Activated CD4-positive, alpha-beta T cell treated with anti-CD3 and anti-CD28 coated beads, Interleukin-2, amount 50 U/mL, for 24 hours (primary cell): ENCODE measurements around the gene TCF12.
"Not testable (repeated sequence)": the region's sequence is repeated elsewhere in the genome, so short reads cannot be mapped to it uniquely, and the experiment has no call there.

Experiments used
- DNase-seq, 2 donors: peaks; one replicate each; pipeline ENCODE4 v3.0.0-alpha.2; 2020; ENCODE audit warnings: low read depth in 1 of 2, low spot score in 1 of 2

Gene TCF12

DNA sequence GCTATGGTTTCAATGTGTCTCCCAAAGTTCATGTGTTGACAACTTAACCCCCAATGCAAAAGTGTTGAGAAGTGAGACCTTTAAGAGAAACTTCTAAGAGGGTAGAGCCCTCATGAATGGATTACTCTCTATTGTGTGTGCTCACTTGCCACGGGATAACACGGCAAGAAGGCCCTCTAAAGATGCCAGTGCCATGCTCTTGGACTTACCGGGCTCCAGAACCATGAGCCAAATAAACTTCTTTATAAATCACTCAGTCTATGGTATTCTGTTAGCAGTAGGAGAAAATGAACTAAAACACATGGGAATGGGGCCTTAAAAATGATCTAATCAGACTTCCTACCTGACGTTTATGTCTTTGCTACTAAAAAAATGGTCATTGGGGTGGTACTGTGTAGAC is 2.6 kb upstream of the TCF12 start:
- DNase-seq: no peak

DNA sequence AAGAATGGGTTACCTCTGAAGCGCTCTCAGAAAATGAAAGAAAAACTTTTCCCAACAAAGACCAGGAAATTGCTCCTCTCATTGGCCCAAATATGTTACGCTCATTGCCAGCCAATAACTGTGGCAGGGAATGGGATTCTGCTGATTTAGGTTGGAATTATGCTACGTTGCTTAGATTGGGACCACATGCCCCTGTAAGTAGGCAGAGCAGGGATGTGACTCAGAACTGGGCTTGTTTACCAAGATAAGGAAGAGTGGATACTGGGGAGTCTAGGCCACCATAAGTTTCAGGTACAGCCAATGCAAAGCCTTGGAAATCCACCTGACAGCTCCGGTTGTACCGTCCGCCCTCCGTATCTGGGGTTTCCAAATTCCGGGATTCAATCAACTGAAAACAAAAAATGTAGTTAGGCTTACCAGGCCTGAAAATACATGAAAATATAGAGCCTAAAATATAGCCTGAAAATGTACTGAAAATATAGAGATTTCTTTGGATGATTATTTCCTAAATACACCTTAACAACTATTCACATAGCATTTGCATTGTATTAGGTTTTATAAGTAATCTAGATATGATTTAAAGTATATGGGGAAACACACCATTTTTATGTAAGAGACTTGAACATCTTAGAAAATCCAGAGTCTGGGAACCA is 1.5 kb upstream of the TCF12 start:
- DNase-seq: no peak

DNA sequence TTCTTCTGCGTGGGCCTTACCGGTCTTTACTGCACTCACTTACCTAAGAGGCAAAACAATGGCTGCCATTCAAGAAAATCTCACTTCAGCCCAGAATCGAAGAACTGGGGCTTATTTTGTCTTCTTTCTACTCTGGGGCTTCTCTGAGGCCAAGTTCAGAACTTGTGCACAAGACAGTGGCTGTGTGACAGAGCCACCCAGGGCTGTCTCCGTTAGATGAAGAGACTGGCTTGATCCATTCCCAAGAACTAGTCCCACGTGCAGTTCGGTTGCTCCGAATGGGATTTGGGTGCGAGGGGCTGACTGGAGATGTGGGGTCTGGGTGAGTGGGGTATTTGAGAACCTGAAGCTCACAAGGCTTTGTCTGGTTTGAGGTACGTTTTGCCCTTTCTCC is 795 bp upstream of the TCF12 start:
- DNase-seq: peak in 1 of 2 donors; percentile 0

DNA sequence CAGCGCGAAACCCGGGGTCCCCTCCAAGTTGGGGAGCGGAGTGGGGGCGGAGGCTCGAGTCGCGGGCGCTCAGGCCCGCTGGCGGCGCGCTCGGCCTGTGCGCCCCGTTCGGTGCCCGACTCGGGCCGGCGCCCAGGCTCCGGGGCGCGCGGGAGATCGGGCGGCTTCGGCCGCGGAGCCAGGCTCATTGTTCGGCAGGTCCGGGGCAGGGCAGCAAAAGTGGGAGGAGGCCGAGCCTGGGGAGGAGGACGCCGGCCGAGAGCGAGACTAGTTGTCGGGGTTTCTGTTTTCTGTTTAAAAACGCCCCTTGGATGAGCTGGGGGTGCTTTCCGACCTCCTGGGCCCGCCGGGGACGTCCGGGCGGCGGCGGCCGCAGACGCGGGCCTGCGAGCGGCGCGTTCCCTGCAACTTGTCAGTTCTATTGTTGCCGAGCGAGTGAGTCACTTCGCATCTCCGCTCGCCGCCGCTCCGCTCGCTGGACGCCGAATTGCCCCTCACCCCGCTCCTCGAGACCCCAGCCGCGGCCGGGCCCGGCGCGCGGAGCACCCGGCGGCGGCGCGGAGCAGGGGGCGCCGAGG is 676 bp downstream of the TCF12 start:
- DNase-seq: peak; percentile 36 to 39

DNA sequence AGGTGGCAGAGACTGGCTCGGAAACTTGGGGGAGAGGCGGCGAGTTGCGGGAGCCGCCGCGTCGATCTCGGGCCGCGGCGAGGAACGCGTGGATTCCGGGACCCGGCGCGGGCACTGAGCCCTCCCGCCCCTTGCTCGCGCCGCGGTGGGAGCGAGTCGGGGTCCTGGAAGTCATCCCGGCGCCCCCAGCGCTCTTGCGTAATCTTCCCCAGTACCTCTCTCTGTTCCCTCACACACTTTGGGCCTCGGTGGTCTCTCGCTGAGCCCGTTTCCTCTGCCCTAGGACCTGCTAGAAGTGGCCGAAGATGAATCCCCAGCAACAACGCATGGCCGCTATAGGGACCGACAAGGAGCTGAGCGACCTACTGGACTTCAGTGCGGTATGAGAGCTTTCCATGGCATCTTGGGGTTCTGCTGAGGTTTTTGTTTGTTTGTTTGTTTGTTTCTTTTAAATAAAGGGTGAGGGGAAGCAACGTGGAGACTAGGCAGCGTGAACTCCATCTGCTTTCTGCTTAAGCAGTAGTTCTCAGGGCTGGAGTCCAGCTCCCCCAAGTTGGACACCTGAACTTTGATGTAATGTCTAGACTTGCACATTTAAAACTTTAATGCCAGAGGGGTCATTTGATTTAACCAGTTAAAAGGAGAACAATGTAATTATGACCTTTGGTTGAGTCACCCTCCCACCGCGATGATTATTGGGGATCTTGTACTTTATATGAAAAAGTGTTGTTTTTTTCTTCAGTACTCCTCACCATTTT is 1.3 kb downstream of the TCF12 start:
- DNase-seq: no peak

DNA sequence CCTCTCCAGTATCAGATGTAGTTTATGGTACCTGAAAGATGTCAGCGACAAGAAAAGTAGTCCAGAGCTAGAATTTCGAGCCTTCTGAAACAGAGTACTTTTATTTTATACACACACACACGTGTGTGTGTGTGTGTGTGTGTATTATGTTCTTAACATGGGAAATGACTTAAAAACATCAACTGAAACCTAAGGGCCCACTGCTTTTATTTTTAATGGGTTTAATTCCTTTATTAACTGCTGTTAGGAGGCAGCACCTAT is 1.9 kb downstream of the TCF12 start:
- DNase-seq: no peak

DNA sequence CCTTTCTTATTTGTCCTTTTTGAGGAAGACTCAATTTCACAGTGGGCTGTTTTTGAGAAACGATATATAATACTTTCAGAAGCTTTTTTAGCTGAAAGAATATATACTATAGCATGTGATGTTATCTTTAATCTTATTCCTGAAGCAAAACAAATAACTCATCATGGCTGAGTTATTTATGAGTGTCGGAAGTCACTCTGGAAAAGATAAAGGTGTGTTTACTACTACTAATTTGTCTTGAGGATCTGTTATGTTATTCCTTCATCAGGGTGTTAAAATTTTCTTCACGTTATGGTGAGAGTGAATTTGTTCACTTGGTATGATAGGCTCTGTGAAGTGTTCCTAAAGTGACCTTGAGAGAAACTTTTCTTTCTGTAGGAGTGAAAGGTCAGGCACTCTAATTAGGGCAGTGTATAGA is 4.7 kb downstream of the TCF12 start:
- DNase-seq: no peak

DNA sequence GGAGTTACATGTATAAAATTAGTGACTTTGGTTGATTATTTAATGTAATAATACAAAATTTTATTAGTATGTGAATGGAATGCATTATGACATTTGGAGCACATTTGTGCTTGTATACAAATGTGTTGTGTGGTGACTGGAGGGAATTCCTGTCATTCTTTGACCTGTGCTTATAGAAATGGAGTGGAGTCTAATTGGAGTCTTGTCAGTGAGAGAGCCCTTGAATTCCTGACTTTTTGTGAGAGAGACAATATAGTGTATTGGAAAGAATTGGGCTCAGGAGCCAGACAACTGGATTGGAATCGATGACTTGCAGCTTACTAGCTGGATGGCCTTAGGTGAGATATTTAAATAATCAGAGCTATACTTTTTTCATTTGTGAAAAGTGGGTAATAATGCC is 9.4 kb downstream of the TCF12 start:
- DNase-seq: no peak

DNA sequence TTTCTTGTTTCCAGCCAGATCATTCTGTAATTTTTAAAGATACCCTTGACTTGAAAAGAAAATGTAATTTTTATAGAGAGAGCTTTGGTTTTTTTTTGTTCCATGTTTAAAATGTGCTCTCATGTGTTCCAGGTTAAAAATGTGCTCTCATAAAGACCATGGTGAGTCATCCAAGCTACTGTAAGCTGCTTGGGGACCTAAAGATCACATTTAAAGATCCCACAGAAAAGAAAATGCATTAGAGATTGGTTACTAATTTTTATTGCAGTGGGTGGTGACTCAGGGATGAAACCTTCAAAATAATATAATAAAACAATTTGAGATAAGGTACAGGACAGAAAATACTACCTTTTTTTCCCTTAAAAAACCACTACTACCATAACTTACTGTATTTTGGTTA is 11.0 kb downstream of the TCF12 start:
- no peak for DNase-seq

DNA sequence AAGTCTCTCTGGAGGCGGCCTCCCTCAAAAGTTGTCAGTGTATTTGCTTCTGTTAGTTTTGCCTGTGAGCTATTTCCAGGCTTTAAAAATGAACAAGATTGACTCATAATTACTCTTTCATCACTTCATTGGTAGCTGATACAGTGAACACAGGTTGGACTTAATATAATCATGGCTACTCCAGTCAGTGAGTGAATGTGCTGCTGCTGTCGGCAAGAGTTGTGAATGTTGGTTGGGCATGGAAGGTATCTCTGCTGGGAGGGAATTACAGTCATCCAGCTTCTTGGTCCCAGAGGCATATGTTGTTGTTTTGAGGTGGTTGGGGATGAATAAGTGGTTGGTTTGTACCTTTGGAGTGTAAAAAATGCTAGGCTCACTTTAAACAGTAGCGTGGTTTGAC is 11.5 kb downstream of the TCF12 start:
- no peak for DNase-seq

DNA sequence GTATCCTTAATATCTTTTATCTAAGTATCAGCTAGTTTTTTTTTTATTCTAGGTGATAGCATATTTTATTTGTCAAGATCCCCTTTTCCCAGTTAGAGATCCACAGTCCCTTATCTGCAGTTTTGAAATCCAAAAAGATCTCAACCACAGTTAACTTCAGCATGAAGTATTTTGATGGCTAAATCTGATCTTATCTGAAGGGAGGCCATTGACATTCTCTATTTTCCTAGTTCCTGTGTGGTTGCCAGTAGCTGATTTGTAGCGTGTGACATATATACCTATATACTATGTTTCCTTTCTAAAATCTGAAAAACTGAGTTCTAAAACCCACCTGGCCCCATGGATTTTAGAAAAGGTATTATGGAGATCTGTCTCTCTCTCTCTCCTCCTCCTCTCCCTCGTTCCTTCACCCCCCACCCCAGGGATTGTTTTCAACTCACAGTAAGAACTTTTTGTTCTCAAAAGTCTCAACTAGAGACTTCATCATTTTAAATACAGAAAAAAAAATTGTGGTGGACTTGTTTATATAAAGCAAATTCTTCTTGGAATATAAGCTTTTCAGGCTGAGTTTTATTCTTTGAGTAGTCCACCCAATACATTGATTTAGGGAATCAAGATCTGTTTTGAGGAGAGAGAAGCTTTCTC is 12.3 kb downstream of the TCF12 start:
- no peak for DNase-seq

DNA sequence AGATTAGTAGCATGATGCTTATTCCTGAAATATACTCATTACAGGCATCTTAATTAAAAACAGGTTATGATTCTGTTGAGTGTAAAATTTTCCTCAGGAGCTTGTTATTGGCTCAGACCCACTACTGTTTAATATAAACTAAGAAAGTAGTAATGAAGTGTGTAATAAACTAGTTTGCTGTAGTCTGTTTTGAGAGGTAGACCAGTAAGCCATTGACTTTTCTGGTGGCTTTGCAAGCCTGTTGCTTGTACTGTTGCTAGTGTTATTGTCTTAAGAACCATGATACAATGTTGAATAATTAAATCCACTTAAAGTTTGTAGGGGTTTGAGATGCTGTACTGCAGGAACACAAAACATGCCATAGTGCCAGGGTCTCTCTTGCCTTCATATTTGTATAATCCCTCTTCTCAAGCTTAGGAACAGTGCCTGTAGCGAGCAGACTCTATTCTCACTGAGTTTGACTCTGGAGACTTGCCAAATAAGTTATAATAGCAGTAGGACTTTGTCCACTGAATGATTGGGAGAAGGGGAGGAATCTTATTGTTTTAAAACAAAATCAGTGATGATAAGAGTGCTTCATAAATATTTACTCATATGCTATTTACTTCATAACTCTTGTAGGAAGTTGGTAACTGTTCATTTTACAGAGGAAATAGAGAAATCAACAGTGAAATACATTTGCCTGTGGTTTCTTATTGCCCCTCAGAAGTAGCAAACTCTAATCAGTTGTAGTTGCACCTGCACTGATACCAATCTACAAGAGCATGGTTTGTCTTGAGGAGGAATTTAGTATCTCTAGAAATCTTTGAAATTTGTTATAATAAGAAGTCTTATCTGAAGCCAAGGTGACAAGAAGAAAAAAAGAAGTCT is 13.4 kb downstream of the TCF12 start:
- no peak for DNase-seq

DNA sequence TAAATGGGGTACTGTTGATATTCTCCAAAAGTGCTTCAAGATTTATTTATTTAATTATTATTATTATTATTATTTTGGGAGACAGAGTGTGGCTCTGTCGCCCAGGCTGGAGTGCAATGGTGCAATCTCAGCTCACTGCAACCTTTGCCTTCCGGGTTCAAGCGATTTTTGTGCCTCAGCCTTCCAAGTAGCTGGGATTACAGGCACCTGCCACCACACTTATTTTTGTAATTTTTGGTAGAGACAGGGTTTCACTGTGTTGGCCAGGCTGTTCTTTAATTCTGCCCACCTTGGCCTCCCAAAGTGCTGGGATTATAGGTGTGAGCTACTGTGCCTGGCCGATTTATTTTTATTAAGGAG is 14.0 kb downstream of the TCF12 start:
- not testable (repeated sequence) for DNase-seq

DNA sequence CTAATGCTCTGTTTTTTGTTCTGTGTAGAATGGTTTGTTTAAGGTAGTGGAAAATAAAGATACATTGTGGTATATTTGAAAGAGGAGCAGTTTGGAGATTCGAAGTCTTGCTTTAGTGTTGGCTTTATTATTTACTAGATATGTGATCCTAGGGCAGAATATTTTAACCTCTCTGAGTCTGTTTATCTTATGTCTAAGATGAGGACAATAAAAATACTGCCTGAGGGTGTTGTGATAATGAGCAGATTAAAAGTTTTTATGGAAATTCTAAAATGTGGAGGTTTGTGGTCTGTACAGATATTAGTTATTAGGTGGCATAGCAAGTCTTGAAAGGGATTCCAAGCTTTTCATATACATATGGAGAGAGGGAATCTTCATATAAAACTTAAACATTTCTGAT is 15.0 kb downstream of the TCF12 start:
- DNase-seq: no peak

DNA sequence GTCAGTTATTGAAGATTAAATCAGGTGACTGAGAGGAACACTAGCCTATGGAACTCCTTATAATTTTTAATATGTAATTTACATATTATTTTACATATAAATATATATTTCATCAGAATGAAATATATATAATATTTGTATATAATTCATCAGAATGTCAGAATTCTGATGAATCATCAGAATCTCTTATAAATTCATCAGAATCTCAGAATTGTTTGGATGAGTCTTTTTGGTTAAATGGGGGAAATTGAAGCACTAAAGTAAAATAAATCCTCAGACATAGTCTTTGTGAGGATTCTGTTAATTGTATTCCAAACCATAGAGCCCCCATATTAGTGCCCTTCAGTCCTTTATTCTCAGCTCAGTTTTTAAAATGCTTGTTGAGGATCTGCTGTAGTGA is 15.4 kb downstream of the TCF12 start:
- DNase-seq: no peak

DNA sequence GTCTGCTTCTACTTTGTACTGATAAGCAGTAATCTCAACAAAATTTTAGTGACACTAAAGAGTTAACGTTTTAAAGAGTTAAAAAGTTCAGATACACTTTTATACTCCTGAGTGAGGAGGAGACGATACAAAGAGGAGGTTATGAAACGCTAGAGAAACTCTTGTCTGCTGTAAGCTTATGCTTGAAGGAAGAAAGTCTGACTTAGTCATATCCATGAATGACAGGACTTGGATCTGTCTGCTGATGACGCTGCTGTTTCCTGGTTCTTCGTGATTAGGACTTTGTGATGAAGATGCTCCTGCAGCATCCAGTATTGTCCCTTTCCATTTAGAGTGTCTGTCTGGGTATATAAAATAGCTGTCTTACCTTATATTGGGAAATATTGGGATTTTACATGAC is 15.8 kb downstream of the TCF12 start:
- DNase-seq: no peak

DNA sequence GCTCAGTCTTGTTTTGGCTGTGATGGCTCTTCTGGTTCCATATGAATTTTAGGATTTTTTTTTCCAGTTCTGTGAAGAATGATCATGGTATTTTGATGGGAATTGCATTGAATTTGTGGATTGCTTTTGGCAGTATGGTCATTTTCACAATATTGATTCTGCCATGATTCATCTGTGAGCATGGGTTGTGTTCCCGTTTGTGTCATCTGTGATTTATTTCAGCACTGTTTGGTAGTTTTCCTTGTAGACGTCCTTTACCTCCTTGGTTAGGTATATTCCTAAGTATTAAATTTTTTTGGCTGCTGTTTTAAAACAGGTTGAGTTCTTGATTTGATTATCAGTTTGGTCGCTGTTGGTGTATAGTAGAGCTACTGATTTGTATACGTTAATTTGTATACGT is 18.5 kb downstream of the TCF12 start:
- DNase-seq: no peak

DNA sequence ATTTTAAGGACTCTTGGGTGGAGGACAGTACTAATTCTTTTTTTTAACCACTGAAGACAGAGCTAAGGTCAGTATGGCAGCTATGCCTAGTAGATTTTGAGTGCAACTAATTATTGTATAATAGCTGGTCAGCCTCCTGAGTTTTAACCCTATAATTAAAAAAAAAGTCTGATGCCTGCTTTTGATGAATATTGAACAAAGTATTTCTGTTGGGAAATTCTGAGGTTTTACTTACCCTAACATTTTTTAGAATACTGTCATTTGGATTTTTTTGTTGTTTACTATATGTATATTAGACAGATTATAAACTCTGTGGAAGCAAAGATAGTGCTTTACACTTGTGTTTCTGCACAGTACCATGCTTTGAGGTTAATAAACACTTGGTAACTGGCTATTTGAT is 20.8 kb downstream of the TCF12 start:
- DNase-seq: no peak

DNA sequence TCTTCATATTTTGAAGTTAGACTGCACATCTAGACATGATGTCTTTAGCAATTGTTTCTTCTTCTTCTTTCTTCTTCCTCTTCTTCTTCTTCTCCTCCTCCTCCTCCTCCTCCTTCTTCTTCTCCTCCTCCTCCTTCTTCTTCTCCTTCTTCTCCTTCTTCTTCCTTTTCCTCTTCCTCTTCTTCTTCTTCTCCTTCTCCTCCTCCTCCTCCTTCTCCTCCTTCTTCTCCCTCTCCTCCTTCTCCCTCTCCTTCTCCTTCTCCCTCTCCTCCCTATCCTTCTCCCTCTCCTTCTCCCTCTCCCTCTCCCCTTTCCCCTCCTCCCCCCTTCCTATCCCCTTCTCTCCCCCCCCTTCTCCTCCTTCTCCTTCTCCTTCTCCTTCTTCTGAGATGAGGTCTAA is 21.9 kb downstream of the TCF12 start:
- no peak for DNase-seq

DNA sequence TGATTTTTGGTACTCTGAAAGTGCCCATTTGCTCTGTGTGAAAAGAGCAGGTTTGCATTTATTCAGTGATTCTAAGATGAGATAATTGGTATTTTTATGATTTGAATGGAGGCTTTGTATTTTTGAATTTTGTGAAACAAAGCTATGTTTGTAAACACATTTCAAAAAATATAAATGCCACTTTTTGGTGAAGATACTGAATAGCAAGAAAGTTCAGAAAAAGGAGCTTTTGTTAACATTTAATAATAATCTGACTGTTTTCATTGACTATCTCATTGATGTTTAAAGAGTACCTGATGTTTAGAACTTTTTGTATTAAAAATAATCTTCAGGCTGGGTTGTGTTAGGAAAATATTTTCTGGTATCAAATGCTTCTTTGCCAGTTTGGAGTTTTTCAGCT is 23.7 kb downstream of the TCF12 start:
- DNase-seq: no peak

DNA sequence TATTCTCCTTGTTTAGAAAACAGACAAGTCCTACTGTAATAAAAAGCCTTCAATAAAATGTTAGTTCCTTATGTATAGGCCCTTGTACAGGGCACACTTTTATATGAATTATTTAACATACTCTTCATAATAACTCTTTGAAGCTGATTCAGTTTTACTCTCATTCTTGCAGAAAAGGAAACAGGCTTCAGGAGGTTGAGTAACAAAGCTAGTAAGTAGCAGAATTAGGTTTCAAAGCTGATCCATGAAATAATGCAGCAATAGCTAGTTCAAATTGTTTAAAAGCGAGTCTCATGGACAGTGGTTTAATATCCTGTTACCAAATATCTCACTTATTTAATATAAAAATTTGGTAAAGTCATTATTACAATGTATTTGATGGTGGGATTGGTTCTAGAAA is 25.0 kb downstream of the TCF12 start:
- no peak for DNase-seq

DNA sequence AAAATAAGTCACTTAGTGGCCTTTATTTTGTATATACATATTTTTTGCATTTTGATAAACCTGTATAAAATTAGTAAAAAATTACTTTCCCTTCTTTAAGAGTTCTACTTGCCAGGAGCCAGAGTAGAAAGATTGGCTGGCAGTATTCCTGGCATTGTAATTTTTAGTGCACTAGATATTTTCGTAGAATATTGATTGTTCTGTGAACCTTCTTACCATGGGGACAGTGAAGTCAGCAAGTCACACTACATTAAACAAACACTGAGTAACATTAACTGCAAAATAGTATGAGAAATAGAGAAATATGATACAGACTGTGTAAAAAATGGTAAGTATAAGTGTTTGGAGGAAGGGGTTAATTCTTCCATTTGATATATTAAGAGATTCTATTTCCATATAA is 26.0 kb downstream of the TCF12 start:
- no peak for DNase-seq
